OCI-LY3 (cell line): ENCODE data around the gene ARHGAP28.

Experiments used
- H2AFZ ChIP-seq: fragments of 200-600, 300-600 bp; shearing (Covaris generic); 2 replicates; pipeline ENCODE4 v1.6.0; 2014; ENCODE audit warnings: antibody characterized with exemption, low read depth, low read length
- H3K27ac ChIP-seq: fragments of 200-600, 300-600 bp; sonication (generic); 2 replicates; pipeline ENCODE4 v1.5.1; 2014; ENCODE audit warnings: mild to moderate bottlenecking, low read length, moderate library complexity, mixed read lengths
- H3K27me3 ChIP-seq: fragments of 200-600, 300-600 bp; sonication (generic); 2 replicates; pipeline ENCODE4 v1.6.1; 2014; ENCODE audit warnings: low read depth, low read length, mixed read lengths
- H3K36me3 ChIP-seq: fragments of 200-600, 300-600 bp; sonication (generic); replicated peaks from 2 replicates; pipeline ENCODE3; 2014; ENCODE audit warnings: low read depth, low read length, mixed read lengths
- H3K4me1 ChIP-seq: fragments of 300-600, 200-600 bp; sonication (generic); 2 replicates; pipeline ENCODE4 v1.6.1; 2014; ENCODE audit warnings: low read length, mixed read lengths
- H3K4me2 ChIP-seq: fragments of 200-600, 300-600 bp; sonication (generic); 2 replicates; pipeline ENCODE4 v1.6.1; 2014; ENCODE audit warnings: low read length, mixed read lengths
- H3K4me3 ChIP-seq: fragments of 300-600, 200-600 bp; sonication (generic); 2 replicates; pipeline ENCODE4 v1.5.1; 2014; ENCODE audit warnings: antibody characterized with exemption, mild to moderate bottlenecking, low read length, moderate library complexity
- H3K79me2 ChIP-seq: fragments of 300-600, 200-600 bp; shearing (Covaris generic); 2 replicates; pipeline ENCODE4 v1.6.1; 2014; ENCODE audit warnings: mild to moderate bottlenecking, low read length, mixed read lengths
- H3K9ac ChIP-seq: fragments of 300-600, 200-600 bp; shearing (Covaris generic); 2 replicates; pipeline ENCODE4 v1.6.0; 2014; ENCODE audit warnings: mild to moderate bottlenecking, low read length, moderate library complexity
- H3K9me3 ChIP-seq: fragments of 200-600, 300-600 bp; shearing (Covaris generic); 2 replicates; pipeline ENCODE4 v1.6.1; 2014; ENCODE audit warnings: low read length, mixed read lengths; ENCODE audit not compliant: insufficient read depth
- H4K20me1 ChIP-seq: fragments of 200-600, 300-600 bp; sonication (generic); 2 replicates; pipeline ENCODE4 v1.6.1; 2016; ENCODE audit warnings: low read length, mixed read lengths; ENCODE audit not compliant: insufficient read depth
- EZH2phosphoT487 ChIP-seq: fragments of 200-600 bp; shearing (Covaris generic); IDR thresholded peaks from 2 replicates; pipeline ENCODE4 v1.6.1; 2018; ENCODE audit warnings: antibody characterized with exemption, mixed run types, low read depth
- TF ChIP-seq, protein P1 (sequence below): fragments of 200-600, 300-600 bp; sonication (generic); IDR thresholded peaks from 2 replicates; pipeline ENCODE4 v1.5.1; 2014; ENCODE audit warnings: antibody characterized with exemption, low read length, low read depth

The ARHGAP28 gene

DNA sequence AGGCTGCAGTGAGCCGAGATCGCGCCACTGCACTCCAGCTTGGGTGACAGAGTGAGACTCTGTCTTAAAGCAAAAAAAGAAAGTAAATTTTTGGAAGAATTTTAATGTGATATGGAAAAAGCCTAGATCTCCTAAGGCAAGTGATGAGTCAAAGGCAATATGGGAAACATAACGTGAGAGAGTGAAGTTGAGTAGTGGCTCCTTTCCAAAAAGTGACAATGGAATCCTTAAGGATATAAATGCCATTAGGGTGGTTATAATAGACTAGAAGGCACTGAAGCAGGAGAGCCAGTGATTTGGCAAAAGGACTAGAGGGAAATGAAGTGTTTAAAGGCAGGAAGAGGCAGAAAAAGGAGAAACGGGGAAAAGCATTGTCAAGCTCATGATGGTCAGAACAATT lies 25.6 kb downstream of the ARHGAP28 start:
- H3K79me2 ChIP-seq = no peaks in the 10 kb centered on the region
- H4K20me1 ChIP-seq = no peaks in the 10 kb centered on the region
- H3K36me3 ChIP-seq = no peaks in the 10 kb centered on the region
- H2AFZ ChIP-seq = no peak overlapping the region
- H3K9me3 ChIP-seq = no peaks in the 10 kb centered on the region
- H3K27ac ChIP-seq = no peak overlapping the region
- no peak overlapping the region for H3K4me2 ChIP-seq
- no peaks in the 10 kb centered on the region for H3K4me1 ChIP-seq
- TF ChIP-seq, protein P1, sequence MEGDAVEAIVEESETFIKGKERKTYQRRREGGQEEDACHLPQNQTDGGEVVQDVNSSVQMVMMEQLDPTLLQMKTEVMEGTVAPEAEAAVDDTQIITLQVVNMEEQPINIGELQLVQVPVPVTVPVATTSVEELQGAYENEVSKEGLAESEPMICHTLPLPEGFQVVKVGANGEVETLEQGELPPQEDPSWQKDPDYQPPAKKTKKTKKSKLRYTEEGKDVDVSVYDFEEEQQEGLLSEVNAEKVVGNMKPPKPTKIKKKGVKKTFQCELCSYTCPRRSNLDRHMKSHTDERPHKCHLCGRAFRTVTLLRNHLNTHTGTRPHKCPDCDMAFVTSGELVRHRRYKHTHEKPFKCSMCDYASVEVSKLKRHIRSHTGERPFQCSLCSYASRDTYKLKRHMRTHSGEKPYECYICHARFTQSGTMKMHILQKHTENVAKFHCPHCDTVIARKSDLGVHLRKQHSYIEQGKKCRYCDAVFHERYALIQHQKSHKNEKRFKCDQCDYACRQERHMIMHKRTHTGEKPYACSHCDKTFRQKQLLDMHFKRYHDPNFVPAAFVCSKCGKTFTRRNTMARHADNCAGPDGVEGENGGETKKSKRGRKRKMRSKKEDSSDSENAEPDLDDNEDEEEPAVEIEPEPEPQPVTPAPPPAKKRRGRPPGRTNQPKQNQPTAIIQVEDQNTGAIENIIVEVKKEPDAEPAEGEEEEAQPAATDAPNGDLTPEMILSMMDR = no peak
- no peak for TF ChIP-seq EZH2phosphoT487
- no peak overlapping the region for H3K4me3 ChIP-seq
- H3K27me3 ChIP-seq = no peaks in the 10 kb centered on the region
- H3K9ac ChIP-seq = no peak overlapping the region

GRCh38 chr18:6757931-6758330 lies 28.4 kb downstream of the ARHGAP28 start:
- Histone ChIP-seq H3K36me3 (no peaks in the 10 kb centered on the region), H3K27ac (no peak overlapping the region), H3K27me3 (no peaks in the 10 kb centered on the region), H3K9ac (no peak overlapping the region), H3K4me1 (no peaks in the 10 kb centered on the region), H3K4me2 (no peak overlapping the region), H3K79me2 (no peaks in the 10 kb centered on the region), H4K20me1 (no peaks in the 10 kb centered on the region), H2AFZ (no peak overlapping the region), H3K9me3 (no peaks in the 10 kb centered on the region), H3K4me3 (no peak overlapping the region)
- TF ChIP-seq, protein P1 = no peak
- TF ChIP-seq EZH2phosphoT487 = no peak

DNA sequence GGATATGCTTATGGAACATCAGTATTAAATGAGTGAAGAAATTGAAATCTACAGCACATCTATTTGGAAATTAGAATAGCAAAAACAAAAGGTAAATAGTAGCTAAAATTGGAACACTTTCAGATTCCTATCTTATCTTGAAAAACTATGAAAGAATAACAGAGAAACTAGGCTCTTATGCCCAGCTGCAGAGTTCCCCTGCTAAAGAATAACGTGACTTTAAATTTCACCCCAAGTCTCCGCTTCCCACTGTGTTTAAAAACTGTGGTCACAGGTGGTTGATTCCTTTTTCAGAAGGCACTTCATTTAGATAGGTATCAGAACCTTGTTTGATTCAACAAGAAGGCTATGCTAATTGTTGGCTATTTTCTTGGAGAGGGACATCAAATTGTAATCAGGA lies 30.1 kb downstream of the ARHGAP28 start:
- no peak overlapping the region for H3K4me2 ChIP-seq
- no peaks in the 10 kb centered on the region for H3K4me1 ChIP-seq
- no peaks in the 10 kb centered on the region for H4K20me1 ChIP-seq
- H3K27ac ChIP-seq = no peak overlapping the region
- no peak overlapping the region for H2AFZ ChIP-seq
- H3K9me3 ChIP-seq = no peaks in the 10 kb centered on the region
- H3K9ac ChIP-seq = no peak overlapping the region
- TF ChIP-seq, protein P1 = no peak
- TF ChIP-seq EZH2phosphoT487 = no peak
- no peak overlapping the region for H3K4me3 ChIP-seq
- H3K79me2 ChIP-seq = no peaks in the 10 kb centered on the region
- H3K27me3 ChIP-seq = no peaks in the 10 kb centered on the region
- H3K36me3 ChIP-seq = no peaks in the 10 kb centered on the region

- Histone ChIP-seq H3K9ac (no peak overlapping the region), H4K20me1 (no peaks in the 10 kb centered on the region), H3K79me2 (no peaks in the 10 kb centered on the region), H2AFZ (no peak overlapping the region), H3K4me3 (no peak overlapping the region), H3K27ac (no peak overlapping the region), H3K27me3 (no peaks in the 10 kb centered on the region), H3K36me3 (no peaks in the 10 kb centered on the region), H3K4me2 (no peak overlapping the region), H3K4me1 (no peaks in the 10 kb centered on the region), H3K9me3 (no peaks in the 10 kb centered on the region)
- TF ChIP-seq EZH2phosphoT487 = no peak
- TF ChIP-seq, protein P1 = no peak
Measured at GRCh38 chr18:6763524-6763923, 34.0 kb downstream of the ARHGAP28 start.
